HG03039 (cell line): ENCODE results near the gene RSPH6A.
"Not testable (repeated sequence)": the region's sequence is repeated elsewhere in the genome, so short reads cannot be mapped to it uniquely, and the experiment has no call there.

Experiments used
- ATAC-seq: cut with Tn5 transposase; IDR thresholded peaks from one replicate; pipeline ENCODE4 v1.9.1; 2021; ENCODE audit warnings: mild to moderate bottlenecking, moderate library complexity; ENCODE audit not compliant: unreplicated experiment

RSPH6A gene

GRCh38 chr19:45767410-45767880, 47.7 kb downstream of the RSPH6A start:
- ATAC-seq, result no peak

GRCh38 chr19:45766869-45767346, 48.2 kb downstream of the RSPH6A start:
- ATAC-seq, result no peak

- ATAC-seq, result no peak
Observed at GRCh38 chr19:45766296-45766868, 48.7 kb downstream of the RSPH6A start.

- no peak for ATAC-seq
Observed at GRCh38 chr19:45765702-45766295, 49.3 kb downstream of the RSPH6A start.

- no peak for ATAC-seq
Observed at GRCh38 chr19:45764945-45765701, 50.0 kb downstream of the RSPH6A start.

- no peak for ATAC-seq
Observed at GRCh38 chr19:45764475-45764874, 50.6 kb downstream of the RSPH6A start.

- no peak for ATAC-seq
Observed at GRCh38 chr19:45763691-45764294, 51.3 kb downstream of the RSPH6A start.

- no peak for ATAC-seq
Observed at GRCh38 chr19:45762870-45763631, 52.1 kb downstream of the RSPH6A start.

- ATAC-seq, result no peak
Observed at GRCh38 chr19:45761714-45762113, 53.4 kb downstream of the RSPH6A start.

- ATAC-seq, result no peak
Observed at GRCh38 chr19:45758921-45759320, 56.2 kb downstream of the RSPH6A start.

GRCh38 chr19:45757695-45758094, 57.4 kb downstream of the RSPH6A start:
- ATAC-seq, result no peak

- ATAC-seq, result no peak
Observed at GRCh38 chr19:45754323-45754722, 60.8 kb downstream of the RSPH6A start.

GRCh38 chr19:45753548-45753947, 61.6 kb downstream of the RSPH6A start:
- ATAC-seq, result no peak

- ATAC-seq, result no peak
Observed at GRCh38 chr19:45752639-45753038, 62.5 kb downstream of the RSPH6A start.

- not testable (repeated sequence) for ATAC-seq
Observed at GRCh38 chr19:45751483-45751882, 63.6 kb downstream of the RSPH6A start.

GRCh38 chr19:45747513-45747912, 67.6 kb downstream of the RSPH6A start:
- ATAC-seq, result no peak

- ATAC-seq, result no peak
Observed at GRCh38 chr19:45746866-45747265, 68.2 kb downstream of the RSPH6A start.
